Measurements from ENCODE around the gene RHBDF2.

- TF ChIP-seq YY1 (IDR thresholded peaks at IDR 0.05; ENCODE audit: insufficient read depth, insufficient read length) (no peak), ZNF274 (IDR thresholded peaks at IDR 0.05; ENCODE audit: low read depth, low read length) (no peak), SUZ12 (IDR thresholded peaks at IDR 0.05; ENCODE audit: extremely low read depth, insufficient read depth, insufficient read length) (no peak)
Measured at GRCh38 chr17:76428511-76428910, 72.7 kb downstream of the RHBDF2 start.
